D721Med (cell line): ENCODE data around the gene ASB10.
A peak's percentile ranks its signal among the peaks of the same experiment; 100 is the strongest.

Experiments used
- DNase-seq: peaks from one replicate; pipeline ENCODE4 v3.0.0; 2011; ENCODE audit warnings: low spot score; ENCODE audit not compliant: insufficient read length
- FAIRE-seq: peaks from 2 replicates; lab custom pipeline; 2011; peaks lifted over from hg19 to GRCh38; lab: Jason Lieb, UNC
- TF ChIP-seq, protein P1 (sequence below): IDR thresholded peaks from 2 replicates; pipeline ENCODE4 v1.5.1; 2012; ENCODE audit warnings: mild to moderate bottlenecking, control low read depth; ENCODE audit not compliant: insufficient read depth; ENCODE audit errors: missing control alignments

Gene ASB10

DNA sequence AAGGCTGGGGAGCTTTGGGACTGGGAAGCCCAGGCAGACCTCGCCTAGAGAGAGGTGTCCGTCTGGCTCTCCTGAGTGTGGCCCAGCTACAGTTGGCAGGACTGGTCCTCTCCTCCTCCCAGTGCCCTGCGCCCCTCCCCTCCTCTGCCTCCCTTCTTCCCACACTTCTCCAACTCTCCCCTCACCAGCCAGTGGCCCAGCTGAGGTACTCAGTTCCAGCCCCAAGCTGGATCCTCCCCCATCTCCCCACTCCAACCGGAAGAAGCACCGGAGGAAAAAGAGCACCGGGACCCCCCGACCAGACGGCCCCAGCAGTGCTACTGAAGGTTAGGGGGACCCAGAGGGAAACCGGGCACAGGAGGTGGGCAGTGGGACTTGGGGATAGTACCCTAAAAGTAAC lies 47.3 kb downstream of the ASB10 start:
- FAIRE-seq: no peak
- DNase-seq: no peak
- TF ChIP-seq, protein P1, sequence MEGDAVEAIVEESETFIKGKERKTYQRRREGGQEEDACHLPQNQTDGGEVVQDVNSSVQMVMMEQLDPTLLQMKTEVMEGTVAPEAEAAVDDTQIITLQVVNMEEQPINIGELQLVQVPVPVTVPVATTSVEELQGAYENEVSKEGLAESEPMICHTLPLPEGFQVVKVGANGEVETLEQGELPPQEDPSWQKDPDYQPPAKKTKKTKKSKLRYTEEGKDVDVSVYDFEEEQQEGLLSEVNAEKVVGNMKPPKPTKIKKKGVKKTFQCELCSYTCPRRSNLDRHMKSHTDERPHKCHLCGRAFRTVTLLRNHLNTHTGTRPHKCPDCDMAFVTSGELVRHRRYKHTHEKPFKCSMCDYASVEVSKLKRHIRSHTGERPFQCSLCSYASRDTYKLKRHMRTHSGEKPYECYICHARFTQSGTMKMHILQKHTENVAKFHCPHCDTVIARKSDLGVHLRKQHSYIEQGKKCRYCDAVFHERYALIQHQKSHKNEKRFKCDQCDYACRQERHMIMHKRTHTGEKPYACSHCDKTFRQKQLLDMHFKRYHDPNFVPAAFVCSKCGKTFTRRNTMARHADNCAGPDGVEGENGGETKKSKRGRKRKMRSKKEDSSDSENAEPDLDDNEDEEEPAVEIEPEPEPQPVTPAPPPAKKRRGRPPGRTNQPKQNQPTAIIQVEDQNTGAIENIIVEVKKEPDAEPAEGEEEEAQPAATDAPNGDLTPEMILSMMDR: no peak

DNA sequence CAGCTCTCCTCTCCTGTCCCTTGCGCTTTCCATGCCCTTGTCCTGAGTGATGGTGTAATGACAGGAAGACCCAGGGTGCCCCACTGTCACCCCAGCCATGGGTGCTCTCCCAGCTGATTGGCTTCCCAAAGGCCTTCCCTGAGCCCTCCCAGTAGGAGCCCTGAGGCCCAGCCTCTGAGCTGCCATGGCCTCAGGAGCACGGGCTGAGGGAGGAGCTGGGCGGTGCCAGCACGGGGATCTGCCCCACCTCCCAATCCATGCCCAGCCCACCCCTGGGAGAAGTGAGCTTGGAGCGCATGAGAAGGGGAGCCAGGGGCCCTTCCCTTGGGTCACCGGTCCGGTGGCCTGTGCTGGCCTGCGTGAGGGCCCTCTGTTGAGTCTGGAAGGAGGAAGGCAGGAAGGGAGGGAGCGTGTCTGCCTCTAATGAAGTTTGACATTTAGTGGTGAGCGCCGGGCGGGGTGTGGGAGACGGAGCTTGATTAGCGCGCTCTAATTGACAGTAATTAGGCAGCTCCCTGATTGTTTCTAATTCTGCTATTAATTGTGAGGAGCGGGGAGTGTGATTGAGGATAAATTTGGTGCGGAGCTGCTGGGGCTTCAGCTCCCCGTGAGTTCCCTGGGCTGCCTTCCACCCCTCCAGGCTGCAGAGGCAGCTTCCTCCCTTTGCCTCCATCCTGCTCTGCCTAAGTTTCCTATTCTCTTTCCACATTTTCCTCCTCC lies 47.8 kb downstream of the ASB10 start:
- no peak for FAIRE-seq
- TF ChIP-seq, protein P1: no peak
- DNase-seq: peak; percentile 19

DNA sequence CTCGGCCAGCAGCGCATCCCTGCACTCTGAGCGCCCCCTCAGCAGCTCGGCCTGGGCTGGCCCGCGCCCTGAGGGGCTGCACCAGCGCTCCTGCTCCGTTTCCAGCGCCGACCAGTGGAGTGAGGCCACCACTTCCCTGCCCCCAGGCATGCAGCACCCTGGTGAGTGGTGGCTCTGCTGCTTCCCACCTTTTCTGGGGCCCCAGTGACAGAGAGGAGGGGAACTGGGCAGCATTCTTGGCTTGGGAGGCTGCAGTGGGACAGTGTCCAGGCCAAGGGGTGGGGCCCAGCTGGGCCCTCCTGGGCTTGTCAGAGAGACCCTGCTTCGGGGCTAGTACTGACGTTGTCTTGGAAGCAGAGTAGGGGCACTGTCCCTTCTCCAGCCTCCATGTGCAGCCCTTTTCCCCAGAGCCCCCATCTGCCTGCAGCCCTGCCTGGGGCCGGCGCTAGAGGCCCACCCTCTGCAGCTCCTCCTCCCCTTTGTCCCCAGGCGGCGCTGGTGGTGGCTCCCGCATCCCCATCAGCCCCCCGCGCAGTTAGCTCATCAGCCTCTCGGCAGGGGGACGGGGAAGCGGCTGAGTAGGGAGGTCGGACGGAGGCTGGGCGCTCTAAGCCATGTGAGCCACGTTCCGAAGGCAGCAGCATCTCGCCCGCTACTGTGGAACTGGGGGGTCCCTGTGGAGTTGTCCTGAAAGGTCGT lies 48.7 kb downstream of the ASB10 start:
- DNase-seq: no peak
- TF ChIP-seq, protein P1: no peak
- no peak for FAIRE-seq

DNA sequence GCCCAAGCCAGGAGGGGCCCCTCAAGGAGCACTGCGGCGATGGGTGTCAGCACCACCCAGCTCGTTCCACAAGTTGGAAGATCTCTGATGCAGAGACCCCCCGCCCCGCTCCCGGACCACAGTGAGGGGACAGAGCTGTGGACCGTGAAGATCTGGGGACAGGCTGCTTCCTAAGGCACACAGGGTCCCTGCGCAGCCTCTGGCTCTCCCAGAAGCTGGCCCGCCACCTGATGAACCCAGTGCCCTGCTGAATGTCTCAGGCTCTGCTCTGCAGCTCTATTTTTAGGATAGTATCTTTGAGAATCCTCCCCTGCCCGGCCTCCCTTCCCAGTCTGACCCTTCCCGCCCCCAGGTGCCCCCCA lies 49.3 kb downstream of the ASB10 start:
- FAIRE-seq (no peak), DNase-seq (no peak)
- TF ChIP-seq, protein P1: no peak

DNA sequence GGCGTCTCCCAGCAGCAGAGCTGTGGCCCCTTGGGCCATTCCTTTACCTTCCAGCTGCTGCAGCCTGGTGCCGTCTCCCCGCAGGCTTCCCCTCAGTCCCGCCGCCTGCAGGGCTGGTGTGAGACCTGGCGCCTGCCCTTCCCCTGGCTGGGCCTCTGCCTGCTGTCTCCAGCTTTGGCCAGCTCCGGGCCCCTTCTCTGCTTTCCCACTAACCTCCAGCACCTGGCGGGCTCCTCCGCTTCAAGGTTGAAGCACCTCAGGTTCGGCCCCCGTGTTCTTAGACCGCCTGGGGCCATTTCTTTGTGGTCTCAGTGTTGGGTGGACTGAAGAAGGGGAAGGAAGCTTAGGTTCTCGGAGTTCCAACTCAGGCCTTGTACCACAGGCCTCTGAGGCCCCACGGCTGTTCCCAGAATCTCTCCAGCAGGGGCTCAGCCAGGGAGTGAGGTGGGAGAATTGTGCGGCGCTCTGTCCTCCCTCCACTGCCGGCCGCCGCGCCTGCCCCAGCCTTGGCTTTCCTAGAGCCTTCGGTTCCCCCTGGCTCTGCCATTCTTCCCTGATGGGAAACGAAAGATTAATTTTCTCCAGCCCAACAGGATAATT lies 49.9 kb downstream of the ASB10 start:
- FAIRE-seq (no peak), DNase-seq (no peak)
- TF ChIP-seq, protein P1: no peak

DNA sequence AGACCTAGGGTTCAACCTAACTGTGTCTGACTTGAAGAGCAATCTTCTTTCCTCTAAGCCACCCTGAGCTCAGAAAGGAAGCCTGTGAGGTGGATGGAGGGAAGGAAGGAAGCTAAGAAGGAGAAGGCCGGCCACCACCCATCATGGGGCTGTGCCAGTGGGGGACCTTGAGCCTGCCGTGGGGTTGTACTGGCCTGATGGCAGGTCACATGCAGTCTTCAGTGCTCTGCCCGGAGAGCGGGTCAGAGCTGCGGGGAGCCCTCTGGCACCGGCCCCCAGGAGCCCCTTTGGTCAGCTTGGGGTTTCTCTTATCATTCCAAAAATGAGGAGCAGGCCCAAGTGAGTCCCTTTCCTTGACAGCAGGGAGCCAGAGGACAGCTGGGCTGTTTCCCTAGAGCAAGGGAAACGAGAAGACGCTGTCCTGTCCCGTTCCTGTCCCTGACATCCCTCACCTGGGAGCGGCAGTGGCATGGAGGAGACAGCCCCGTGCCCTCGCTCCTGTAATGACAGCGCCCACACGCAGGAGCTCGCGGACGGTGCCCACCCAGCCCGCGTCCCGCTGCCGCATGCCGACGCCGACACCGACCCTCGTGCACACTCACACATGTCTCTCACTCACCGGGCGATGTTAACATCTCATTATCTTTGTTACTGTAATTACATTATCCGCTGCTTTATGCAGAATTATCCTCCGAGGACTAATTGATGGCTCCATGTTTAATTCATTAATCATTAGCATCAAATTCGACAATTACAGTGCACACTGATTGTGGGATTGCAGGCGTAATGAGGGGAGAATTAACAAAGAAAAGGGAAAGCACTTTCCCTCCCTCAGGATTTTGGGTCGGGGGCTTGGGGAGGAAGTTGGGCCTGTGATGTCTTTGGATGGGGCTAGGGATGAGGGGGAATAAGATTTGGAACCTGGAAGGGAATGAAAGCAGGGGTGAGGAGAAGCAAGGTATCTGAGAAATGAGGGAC lies 50.9 kb downstream of the ASB10 start:
- DNase-seq (peak; percentile 24), FAIRE-seq (no peak)
- TF ChIP-seq, protein P1: no peak
